ENCODE results near the gene CHST15.

The CHST15 gene

DNA sequence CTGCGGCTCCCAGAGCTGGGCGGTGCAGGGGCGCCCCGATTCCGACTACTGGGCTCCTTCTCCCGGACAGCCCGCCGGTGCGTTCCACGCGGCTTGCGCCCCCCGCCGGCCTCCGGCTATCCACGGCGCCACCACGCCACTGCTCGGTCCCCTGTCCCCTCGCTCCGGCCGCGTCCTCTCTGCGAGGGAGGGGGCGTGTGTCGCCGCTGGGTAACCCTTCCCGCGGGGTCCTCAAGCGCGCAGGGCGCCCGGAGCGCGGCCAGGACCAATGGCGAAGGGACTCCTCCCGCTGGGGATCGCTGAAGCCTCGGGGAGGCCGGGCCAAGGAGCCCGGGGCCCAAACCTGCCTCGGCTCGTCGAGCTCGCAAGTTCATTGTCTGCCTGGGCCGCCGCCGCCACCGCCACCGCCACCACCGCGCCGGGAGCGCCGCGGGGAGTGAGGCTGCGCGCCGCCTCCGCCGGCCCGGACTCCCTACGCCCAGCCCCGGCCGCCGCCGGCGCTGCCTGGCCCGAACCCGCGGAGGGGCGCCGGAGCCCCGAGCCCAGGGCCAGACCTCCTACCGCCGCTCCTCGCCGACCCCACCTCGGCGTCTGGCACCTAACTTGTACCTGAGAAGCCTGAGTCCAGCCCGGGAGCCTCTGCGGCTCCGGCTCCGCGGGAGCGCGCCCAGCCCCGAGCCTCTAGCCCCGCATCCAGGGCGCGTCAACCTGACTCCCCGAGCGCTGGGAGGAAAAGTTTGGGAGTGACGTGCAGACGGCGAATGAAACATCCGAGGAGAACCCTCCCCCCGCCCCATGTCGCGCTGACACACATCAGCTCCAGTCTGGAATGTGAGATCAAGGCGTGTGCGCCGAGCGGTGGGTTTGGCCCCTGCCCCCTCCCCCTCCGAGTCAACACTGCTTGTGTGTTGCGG is at the start of gene CHST15:
Gene CHST15, minus strand, starts transcription at position 739 of the 914 bp plus-strand sequence. CDS start 47,386 bp downstream, outside the sequence.
- DNase-seq, result no peak

DNA sequence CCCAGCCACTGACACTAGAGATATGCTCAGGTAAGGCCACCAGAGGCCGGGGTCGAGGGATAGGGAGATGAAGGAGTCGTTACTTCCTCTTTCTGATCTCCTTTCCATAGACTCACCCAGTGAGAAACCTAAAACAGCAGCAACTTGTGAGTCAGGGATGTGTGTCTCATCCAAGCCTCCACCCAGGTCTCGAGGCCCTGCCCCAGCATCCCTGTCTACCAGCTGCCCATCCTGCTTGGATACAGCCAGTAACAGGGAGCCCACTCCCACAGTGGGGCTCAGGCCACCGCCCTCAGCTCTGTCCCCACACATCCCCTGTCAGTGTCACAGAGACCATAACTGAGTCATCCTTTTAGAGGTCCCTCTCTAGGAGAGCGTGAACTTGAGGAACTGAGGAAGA is 49.6 kb upstream of the CHST15 start:
- no peak for DNase-seq

- DNase-seq, result no peak
Measured at GRCh38 chr10:124142006-124142739, 48.8 kb upstream of the CHST15 start.

DNA sequence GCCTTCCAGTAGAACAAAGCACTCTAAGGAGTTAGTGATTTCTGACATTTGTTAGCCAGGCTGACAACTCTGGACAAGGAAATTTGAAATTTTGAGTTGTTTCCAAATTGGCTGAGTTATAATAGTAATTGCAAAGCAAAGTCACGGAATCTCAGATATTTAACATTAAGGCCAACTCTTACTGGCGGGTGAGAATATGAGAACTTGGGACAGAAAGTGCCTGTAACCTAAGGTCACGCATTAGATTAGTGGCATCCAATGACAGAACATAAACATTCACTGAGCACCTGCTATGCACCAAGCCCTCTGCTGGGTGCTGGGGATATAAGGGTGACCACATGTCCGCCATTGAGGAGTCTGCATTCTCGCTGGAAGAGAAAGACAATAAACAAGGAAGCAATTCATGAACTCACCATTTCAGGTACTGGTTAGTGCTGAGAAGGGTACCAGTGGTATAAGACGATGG is 45.5 kb upstream of the CHST15 start:
- DNase-seq, result no peak

DNA sequence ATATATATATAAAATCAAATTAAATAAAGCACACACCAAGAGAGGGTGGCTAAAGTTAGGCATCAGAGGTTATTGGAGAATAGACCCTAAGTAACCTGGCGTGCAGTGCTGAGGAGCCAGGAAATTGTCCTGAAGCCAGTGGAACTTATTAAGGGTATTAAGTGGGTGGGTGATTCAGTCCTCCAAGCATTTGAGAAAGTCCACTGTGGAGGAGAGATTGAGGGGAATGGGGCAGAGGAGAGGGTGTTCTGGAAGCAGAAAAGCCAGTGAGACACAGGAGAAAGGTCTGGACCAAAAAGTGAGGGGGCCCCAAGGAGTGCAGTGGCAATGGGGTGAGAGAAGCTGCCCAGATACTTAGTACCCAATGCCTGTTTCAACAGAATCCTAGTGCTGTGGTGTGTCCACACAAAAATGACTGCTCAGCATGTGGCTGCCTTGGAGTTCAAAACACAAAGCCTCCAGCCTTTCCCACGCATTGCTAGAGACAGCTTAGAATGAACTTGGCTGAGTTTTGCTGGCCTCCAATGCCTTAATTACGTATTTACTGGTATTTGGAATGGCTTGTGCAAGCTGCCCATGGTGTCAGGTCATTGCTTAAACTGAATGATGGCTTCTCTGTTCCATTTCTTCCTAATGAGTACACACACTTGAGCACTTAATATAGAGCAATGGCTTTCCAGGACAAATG is 44.9 kb upstream of the CHST15 start:
- no peak for DNase-seq

DNA sequence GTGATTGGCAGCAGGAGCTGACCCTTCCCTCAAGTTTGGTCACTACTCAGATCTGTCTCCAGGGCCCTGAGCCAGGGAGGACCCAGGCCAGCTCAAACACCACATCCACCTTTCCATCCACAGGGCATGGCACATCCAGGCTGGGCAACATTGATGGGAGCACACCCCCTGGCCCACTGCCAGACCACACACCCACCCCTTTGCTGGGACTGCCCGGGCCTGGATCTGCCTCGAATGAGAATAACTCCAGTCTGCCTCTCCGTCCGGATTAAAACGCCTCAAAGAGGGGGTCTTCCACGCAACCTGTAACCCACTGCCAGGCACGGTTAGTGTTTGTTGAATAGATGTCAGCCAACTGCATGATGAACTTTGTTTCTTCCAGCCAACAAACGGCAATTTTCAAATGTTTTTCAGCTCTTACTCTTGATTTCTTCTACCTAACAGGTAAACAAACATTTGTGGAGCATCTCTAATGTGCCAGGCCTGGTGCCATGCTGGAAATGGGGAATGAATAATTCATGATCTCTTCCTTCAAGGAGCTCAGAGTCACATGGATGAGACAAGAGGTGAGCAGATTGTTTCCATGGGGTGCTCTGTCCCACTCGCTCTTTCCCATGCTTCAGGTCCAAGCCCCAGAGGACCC is 41.0 kb upstream of the CHST15 start:
- DNase-seq, result no peak

- DNase-seq, result no peak
Measured at GRCh38 chr10:124132876-124133275, 39.5 kb upstream of the CHST15 start.

DNA sequence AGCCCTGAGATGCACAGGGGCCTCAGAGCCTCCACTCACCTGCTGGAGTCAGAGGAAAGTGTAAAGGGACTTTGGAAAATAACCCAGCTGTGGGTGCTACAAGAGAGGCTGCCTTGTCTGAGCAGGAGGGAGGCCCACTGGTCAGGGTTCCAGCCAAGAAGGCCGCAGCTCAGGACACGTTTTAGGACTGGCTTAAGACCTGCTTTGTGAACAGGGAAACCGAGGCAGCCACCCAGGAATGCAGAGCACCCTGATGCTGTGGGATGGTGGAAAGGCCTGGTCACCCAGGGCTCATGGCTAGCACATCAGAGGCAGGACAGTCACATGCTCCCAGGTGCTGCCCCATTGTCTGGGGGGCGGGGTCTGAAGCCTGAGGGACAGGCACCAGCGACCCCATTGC is 38.9 kb upstream of the CHST15 start:
- DNase-seq, result no peak

- DNase-seq, result no peak
Measured at GRCh38 chr10:124131172-124131571, 37.8 kb upstream of the CHST15 start.

DNA sequence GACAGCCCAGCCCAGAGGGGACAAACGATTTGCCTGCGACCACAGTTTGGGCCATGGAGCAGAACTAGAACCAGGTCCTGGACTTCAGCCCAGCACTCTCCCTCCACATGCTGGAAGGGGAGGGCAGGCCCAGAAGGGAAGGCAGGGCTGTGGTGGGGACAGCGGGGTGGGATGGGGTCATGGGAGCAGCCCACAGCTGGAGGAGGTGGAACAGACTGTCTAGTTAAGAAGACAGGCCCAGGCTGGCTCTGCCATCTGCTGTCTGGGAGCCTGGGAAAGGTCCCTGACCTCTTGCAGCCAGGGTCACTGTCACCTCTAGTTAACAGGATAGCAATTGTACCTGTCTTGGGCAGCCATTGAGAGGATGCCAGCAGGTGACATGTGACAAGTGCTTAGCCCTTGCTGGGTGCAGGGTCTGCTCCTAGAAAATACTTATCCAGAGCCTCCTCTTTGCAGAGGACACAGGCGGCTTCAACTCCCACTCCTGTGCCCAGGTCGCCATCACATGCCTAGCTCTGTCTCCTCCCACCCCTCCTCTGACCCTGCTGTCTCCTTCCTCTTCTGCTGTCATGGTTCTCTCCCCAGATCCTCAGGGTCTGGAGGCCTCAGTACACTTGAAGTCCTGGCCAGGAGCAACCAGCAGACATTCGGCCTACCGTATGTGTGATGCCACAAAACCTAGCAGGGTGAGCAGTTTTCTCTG is 37.0 kb upstream of the CHST15 start:
- no peak for DNase-seq

- DNase-seq, result no peak
Measured at GRCh38 chr10:124129471-124129870, 36.1 kb upstream of the CHST15 start.

DNA sequence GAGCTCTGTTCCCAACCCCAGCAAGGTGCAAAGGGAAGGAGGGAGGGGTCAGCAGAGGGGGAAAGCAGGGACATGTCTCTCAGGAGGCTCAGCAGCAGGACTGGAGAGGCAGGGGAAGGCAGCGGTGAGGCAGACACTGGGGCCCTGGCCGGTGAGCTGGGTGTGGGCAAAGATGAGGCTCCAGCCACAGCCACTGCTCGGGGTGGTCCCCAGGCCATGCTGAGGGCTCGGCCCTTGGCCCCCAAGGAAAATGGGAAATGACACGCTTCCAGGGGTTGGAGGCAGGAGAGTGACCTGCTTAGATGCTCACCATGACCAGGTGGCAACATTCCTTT is 35.4 kb upstream of the CHST15 start:
- no peak for DNase-seq

GRCh38 chr10:124127965-124128810 is 34.8 kb upstream of the CHST15 start:
- DNase-seq, result no peak

DNA sequence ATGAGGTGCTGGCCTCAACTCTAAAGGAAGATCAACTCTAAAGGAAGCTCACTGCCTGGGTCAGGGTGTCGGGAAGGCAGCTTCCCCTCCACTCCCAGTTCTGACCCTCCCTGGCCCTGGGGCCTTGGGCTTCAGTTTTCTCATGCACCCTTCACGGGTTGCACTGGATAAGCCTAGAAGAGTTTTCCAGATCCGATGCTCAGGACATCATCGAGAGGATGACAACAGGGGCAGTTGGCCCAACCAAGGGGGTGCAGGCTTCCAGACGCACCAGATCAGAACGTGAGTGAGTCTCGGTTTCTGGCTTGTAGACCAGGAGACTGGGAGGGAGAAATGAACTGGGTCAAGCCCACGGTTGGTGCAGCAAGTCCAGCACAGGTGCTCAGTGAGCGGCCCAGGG is 34.2 kb upstream of the CHST15 start:
- no peak for DNase-seq

- DNase-seq, result no peak
Measured at GRCh38 chr10:124126983-124127385, 33.6 kb upstream of the CHST15 start.

- DNase-seq, result no peak
Measured at GRCh38 chr10:124126145-124126982, 33.0 kb upstream of the CHST15 start.

- DNase-seq, result no peak
Measured at GRCh38 chr10:124125305-124126116, 32.1 kb upstream of the CHST15 start.

- no peak for DNase-seq
Measured at GRCh38 chr10:124124769-124125161, 31.4 kb upstream of the CHST15 start.

DNA sequence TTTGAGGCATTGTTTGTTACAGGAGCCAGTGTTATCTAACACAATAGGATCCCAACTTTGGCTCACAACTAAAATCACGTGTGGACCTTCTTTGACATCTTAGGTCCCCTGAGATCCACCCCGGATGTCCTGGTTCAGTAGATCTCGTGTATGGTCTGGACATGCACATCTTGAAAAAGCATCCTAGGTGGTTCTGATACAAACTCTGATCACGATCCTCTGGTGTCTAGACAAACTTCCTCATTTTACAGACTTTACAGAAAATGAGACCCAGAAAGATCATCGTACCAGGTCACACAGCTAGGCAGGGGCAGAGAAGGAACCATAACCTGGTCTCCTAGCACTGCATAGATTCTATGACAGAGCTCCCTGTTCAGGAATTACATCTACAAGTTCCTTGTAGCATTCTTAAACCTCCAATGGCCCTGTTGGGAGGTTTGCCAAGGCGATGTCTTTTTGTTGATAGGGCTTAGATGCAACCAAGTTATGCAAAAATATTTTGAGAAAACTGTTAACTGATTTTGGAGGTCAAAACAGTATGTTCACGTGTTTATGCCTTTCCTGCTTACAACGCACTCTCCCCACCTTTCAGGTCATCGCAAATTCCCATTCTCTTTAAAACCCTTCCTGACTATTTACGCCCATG is 30.8 kb upstream of the CHST15 start:
- DNase-seq, result no peak
